Frontal cortex (tissue), 4 donors: ENCODE measurements around the gene SPTBN1. TPM values are rescaled to one million over a fixed set of nuclear protein-coding genes. Genes with fewer than 3 reads are reported as not detected.
"Not testable (repeated sequence)": the region's sequence is repeated elsewhere in the genome, so short reads cannot be mapped to it uniquely, and the experiment has no call there.

Experiments used
- DNase-seq, 2 donors: peaks; one replicate each; pipeline ENCODE4 v3.0.0; 2012; ENCODE audit warnings: low spot score in 2 of 2
- FAIRE-seq: peaks from 2 replicates; lab custom pipeline; 2012; peaks lifted over from hg19 to GRCh38; lab: Jason Lieb, UNC
- total RNA-seq: library from RNA; depleted of rRNA; stranded (reverse); fragments of >200 nt; gene quantifications from one replicate; pipeline ENCODE4 v1.2.3, GENCODE V29; 2014
- donor health status: control.
- donor health status: control.
- donor health status: control.

SPTBN1 gene
- total RNA-seq, 1 donor from 2014 or later = 449 TPM

DNA sequence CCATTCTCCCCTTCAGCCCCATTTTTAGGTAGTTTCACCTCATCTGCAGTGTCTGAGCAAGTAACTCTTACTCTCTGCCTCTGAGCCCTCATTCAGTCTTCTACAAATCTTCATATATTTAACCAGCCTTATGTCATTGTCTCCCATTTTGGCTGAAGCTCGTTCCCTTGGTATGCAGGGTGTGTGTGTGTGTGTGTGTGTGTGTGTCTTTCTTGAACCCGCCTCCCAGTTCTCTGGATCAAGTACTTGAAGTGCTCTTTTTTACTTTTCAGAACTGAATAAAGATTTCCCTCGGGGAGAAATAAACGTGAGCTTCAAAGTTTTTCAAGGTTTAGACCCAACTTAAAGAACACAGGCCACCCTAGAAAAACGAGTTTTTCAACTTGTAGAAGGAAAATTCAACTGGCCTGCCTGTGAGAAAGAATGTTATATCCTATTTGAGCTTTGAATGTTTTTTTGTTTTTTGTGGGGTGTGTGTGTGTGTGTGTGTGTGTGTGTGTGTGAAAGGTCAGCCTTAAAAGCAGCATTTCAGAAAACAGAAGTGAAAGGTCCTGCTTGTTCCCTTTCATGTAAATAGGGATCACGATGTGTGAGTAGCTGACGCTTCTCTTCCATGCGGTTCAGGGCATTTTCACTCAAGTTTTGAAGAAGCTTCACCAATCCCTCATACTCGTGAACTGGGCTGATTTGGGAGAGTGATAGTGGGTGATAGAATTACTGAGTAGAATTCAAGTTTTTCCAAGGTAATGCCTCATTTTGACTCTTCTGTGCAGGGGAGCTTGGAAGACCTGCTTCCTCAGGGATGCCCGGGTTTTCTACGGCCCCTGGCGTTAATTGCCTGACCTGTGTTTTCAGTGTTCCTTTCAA, 216.7 kb downstream of the SPTBN1 start:
- FAIRE-seq (no peak), DNase-seq (no peak)

DNA sequence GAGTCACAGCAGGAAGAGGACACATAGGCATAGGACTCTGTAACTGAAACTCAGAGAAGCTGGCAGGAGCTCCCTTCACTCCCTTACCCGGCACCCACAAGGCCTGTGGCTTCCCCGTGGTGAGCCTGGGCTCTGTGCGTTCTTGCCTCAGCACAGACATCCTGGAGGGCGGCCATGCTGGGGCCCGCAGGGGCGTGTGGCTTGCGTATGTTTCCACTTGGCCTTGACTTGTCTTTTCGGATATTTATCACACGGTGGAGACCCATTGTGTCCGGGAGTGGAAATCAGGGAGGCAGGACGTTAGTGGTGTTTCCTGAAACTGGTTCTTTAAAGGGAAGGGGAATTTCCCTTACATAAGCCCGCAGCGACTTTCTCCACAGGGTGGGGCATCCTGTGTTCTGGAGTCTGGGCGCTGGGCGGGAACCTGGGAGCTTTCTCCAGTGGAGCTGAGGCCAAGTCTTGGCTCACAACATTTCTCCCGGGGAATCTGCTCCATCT, 217.4 kb downstream of the SPTBN1 start:
- DNase-seq = peak in 1 of 2 donors; percentile 33
- no peak for FAIRE-seq

DNA sequence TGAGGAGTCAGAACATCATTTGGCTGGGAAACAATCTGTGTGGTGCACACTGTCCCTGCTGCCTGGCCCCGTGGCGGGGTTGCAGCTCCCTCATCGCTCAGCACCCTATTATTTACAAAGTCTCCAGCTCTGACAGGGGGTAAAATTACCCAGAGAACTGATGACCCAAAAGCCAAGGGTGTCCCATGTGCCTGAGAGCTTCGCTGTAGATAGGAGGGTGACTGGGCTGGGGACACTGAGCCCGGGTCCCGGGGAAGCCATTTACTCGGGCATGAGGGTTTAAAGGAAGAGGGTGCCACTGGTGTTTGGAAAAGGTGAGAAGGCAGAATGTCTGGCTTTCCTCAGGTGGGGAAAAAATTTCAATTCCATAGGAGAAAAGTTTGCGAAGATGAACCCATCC, 219.2 kb downstream of the SPTBN1 start:
- FAIRE-seq = no peak
- DNase-seq = no peak

DNA sequence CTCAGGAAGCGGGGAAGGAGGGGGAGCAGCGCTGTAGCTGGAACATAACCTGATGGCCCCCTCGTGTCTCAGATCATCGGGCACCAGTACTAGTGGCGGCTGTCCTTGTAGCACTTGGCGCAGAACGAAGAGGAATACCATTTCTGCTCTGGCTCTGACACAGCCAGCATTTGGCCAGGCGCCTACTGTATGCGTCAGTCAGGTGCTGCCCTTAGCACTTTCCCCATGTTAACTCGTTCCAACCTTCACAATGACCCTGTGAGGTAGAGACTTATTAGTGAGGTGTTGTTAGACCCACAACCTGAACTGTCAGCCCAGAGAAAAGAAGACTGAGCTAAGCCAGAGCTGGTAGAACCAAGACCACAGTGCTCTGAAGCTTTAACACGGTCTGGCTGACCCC, 219.6 kb downstream of the SPTBN1 start:
- FAIRE-seq (no peak), DNase-seq (no peak)

DNA sequence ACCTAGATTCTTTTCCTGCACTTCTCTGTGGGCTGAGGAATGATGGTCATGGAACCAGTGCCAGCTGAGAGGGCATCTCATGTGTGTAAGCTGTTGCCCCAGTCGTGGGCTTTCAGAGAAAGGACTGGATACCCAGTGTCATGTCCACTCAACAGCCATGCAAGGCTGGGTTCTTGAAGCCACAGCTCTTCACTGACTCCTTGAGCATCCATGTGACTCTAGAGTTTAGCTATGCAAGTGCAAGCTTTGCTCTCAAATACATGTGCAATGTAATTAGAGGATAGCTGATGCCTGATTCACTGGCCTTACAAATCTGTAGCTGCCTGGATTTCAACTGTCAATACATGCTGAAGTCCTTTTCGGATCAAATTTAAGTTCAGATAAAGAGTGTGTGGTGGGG, 220.5 kb downstream of the SPTBN1 start:
- no peak for DNase-seq

DNA sequence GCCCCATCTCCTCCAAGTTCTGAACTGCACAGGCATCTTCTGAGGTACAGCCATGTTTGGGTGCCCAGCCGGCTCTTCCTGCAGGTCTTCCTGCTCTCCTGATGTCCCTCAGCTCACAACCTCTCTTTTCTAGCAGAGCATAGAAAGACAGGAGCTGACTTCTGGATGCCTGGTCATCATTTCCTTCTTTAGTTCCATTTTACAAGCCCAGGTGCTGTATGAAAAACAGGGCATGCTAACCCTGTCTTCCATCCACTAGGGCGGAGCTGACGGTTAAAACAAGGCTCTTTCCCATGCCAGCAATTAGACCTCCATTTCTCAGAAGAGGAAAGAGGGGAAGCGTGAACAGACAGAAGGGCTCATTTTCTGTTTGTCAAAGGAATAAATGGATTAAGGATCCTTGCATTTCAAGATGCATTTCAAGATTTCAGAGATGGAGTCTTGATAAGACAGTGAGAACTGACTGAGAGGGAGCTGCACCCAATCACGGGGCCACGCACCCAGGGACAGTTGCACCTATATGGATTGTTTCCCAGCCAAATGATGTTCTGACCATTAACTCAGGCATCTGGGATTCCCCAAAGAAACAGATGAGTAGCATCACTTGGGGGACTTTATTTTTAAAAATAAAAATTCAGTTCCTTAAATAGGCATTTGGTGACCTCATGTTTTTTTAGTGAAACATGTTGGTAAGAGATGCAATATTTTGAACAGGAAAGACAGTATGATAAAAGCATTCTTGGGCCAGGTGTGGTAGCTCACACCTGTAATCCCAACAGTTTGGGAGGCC, 221.5 kb downstream of the SPTBN1 start:
- FAIRE-seq = no peak
- no peak for DNase-seq

More for the DNA sequence above, 220.5 kb downstream of the SPTBN1 start:
- FAIRE-seq = no peak

DNA sequence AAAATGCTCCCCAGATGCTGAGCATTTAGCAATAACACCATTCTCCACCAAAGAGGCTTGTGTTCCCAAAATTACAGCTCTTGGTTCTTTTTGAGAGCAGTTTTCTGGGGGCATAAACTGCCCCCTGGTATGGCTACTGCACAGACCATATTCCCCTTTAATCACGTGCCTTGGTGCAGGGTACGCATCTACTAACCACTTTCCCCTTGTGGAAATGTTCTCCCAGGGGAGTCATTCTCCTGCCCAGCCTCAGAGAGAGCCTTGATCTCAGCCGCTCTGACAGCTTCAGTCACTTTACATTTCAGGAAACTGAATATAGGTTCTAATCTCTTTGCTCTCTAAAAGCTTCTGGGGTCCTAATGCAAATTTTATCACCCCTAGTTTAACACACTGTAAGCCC, 222.6 kb downstream of the SPTBN1 start:
- DNase-seq = no peak
- FAIRE-seq = no peak

DNA sequence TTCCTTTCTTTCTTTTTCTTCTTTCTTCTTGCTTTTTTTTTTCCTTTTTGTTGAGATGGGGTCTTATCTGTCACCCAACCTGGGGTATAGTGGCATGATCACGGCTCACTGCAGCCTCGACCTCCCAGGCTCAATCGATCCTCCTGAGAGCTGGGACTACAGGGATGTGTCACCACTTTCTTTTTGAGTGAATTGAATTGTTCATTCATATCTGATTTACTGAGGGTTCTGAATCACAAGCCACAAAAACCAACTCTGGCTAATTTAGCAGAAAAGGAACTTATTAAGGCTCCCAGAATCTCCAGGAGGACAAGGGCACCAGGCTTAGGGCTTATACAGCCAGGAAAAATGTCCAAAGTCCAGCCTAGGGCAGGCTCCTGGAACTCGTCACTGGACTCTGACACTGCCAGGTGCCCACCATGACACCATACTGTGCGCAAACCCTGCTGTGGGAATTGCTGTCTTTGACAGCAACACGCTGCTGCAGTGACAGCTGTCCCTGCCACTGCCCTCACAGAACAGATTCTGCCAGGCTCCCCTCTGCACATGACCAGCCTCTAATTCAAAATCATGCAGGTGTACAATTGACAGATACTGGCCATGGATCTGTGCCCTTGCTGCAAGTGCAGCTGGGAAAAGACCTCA, 224.4 kb downstream of the SPTBN1 start:
- FAIRE-seq (no peak), DNase-seq (no peak)

DNA sequence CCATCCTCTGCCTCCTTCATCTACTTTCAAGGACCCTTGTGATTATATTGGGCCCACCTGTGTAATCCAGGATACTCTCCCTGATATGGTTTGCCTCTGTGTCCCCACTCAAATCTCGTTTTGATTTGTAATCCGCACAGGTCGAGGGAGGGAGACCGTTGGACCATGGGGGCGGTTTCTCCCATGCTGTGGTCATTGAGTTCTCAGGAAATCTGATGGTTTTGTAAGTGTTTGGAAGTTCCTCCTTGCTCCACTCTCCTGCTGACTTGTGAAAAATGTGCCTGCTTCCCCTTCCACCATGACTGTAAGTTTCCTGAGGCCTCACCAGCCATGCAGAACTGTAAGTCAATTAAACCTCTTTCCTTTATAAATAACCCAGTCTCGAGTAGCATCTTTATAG, 225.3 kb downstream of the SPTBN1 start:
- FAIRE-seq (no peak), DNase-seq (no peak)

DNA sequence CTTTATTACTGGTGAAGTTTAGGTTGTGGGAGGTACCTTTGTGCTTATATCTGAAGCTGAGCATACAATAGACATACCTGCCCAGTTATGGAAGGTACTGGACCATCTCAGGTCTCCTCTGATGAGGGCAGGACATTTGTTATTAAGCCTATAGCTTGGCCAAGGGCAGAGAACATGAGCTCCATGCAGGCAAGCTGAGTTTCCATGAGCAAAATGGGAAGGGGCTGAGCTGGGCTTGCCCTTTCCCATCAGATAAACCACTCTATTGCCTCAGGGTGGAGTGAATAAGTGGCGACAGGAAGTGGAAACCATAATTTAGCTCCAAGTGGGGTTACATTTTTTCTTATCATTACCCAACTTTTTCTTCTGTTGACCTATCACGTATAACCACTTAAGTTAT, 227.5 kb downstream of the SPTBN1 start:
- FAIRE-seq = no peak
- DNase-seq = no peak

DNA sequence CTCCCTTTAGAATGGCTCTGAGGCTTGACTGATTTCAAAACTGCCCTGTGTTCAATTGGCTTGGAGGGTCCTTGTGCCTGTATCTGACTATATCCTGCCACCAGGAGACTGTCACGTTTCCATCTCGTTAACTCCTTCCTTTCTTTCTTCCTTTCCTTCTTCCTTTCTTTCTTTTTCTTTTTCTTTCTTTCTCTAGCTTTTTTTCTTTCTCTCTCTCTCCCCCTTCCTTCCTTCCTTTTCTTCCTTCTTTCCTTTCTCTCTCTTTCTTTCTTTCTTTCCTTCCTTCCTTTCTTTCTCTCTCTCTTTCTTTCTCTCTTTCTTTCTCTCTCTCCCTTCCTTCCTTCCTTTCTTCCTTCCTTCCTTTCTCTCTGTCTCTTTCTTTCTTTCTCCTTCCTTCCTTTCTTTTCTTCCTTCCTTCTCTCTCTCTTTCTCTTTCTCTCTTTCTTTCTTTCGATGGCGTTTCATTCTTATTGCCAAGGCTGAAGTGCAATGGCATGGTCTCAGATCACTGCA, 229.2 kb downstream of the SPTBN1 start:
- no peak for DNase-seq
- no peak for FAIRE-seq

DNA sequence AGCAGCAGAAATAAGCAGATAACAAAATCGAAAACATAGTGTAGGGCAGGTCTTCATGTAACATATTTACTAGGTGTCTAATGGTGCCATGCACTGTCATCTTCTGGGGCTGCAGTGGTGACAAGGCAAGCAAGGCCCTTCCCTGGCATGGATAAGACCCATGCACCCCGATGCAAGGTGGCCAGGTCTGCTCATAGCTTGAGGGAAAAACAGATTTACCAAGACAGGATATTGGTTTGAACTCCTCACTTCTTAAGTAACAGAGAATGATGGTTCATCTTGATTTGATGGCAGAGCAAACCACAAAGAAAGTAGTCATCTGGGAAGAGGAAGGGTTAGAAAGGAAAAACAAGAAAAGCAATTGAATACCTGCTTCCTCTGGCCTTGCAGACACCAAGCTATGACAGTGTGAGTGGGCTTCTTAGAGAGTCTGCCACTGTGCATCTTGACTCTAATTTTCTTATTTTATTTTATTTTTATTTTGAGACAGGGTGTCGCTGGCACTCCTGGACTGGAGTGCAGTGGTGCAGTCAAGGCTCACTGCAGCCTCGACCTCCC, 231.5 kb downstream of the SPTBN1 start:
- no peak for FAIRE-seq
- DNase-seq = no peak

DNA sequence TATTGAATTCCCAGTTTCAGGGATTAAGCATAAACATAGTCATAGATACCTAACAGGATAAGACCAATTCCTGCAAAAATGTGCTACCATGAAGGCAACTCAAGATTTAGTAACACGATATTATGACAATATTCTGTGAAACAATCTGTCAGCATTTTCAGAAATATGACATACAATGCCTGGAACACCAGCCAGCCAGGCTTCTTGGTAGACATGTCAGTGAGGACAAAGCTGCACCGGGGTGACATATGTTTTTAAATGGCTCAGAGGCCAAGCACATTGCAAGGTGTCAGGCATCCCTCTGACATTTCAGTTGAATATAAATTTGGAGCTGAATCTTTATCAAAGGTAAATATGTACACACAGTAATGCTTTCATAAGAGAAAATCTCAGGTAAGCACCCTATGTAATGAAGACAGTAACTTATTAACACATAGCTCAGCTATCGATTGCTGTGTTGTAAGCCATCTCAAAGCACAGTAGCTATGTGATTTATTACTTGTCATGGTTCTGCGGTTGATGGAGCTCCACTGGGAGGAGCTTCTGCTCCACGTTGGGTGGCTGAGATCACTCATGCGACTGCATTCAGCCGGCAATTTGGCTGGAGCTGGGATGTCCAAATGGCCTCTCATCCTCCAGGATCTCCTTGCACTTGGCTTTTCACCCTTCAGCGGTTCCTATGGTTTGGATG, 235.5 kb downstream of the SPTBN1 start:
- FAIRE-seq (no peak), DNase-seq (no peak)

DNA sequence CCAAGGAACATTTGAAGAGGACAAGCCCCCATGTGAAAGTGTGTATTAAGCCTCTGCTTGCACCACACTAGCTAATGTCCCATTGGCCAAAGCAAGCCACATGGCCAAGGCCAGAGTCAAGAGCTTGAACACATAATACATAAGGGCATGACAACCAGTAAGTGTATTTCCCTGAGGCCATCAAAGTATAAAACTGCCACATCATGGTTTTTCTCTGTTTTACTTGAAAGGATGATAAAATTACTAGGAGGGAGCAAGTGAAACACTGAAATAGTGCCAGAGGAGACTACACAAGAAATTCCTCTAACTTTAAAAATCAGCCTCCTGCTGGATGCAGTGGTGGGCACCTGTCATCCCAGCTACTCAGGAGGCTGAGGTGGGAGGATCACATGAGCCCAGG, 236.4 kb downstream of the SPTBN1 start:
- FAIRE-seq = no peak
- no peak for DNase-seq

DNA sequence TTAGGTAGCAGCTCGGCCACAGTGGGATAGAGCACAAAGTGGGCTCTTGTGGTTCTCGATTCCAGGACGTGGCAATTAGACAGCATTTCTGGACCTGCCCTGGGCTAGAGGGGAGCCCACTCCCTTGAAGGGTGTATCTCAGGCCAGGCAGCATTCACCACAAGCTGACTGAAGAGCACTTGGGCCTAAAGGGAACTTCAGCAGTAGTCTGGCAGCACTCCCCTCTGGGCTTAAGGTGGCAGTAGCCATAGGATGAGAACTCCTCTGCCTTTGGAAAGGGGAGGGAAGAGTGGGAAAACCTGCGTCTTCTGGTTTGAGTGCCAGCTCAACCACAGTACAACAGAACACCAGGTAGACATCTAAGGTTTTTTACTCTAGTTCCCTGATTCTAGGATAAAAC, 239.3 kb downstream of the SPTBN1 start:
- no peak for DNase-seq

DNA sequence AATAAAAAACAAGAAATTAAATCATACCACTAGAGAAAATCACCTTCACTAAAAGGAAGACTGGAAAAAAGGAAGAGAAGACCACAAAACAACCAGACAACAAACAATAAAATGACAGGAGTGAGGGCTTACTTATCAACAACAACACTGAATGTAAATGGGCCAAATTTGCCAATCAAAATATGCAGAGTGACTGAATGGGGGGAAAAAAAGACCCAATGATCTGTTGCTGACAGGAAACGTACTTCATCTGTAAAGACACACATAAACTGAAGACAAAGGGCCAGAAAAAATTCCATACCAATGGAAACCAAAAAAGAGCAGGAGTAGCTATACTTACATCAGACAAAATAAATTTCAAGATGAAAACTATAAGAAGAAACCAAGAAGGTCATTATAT, 241.8 kb downstream of the SPTBN1 start:
- FAIRE-seq (no peak), DNase-seq (no peak)

More for the DNA sequence above, 239.3 kb downstream of the SPTBN1 start:
- no peak for FAIRE-seq

DNA sequence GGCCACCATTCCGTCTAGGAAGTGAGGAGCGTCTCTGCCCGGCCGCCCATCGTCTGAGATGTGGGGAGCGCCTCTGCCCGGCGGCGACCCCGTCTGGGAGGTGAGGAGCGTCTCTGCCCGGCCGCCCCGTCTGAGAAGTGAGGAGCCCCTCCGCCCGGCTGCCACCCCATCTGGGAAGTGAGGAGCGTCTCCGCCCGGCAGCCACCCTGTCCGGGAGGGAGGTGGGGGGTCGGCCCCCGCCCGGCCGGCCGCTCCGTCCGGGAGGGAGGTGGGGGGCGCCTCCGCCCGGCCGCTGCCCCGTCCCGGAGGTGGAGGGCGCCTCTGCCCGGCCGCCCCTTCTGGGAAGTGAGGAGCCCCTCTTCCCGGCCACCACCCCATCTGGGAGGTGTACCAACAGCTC, 242.8 kb downstream of the SPTBN1 start:
- DNase-seq, FAIRE-seq: not testable (repeated sequence)

DNA sequence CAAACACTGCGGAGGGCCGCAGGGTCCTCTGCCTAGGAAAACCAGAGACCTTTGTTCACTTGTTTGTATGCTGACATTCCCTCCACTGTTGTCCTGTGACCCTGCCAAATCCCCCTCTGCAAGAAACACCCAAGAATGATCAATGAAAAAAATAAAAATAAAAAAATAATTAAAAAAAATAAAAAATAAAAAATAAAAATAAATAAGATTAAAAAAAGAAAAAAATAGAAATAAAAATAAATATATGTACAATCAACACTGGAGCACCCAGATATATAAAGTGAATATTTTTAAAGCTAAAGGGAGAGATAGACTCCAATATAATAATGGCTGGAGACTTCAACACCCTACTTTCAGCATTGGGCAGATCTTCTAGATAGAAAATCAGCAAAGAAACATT, 243.5 kb downstream of the SPTBN1 start:
- peak; percentile 55 for FAIRE-seq
- DNase-seq = no peak

DNA sequence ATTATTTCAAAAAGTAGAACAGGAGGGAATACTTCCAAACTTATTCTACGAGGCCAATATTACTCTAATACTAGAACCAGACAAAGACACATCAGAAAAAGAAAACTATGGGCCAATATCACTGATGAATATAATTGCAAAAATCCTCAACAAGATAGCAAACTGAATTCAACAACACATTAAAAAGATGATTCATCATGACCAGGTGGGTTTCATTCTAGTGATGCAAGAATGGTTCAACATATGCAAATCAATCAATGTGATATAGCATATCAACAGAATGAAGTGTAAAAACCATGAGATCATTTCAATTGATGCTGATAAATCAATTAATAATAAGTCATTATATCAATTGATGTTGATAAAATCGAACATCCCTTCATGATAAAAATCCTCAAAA, 244.9 kb downstream of the SPTBN1 start:
- DNase-seq (no peak), FAIRE-seq (peak; percentile 13)
